ENCODE measurements around the gene TSPAN5. TPM values are rescaled to one million over a fixed set of nuclear protein-coding genes. Genes with fewer than 3 reads are reported as not detected.

Gene TSPAN5
- total and polyA plus RNA-seq, 3 donors from 2014 or later: 27.8 to 57.2 (median 30.8) TPM

- intact Hi-C loops (cut with DNase I; ENCODE audit: low total_unique reads): no loop called here
- Histone ChIP-seq H3K27me3 (no peaks in the 10 kb centered on the region), H3K4me1 (no peaks in the 10 kb centered on the region), H3K27ac (no peak overlapping the region), H3K4me3 (no peak overlapping the region), H3K36me3 (ENCODE audit: low read depth, missing control alignments) (no peaks in the 10 kb centered on the region), H3K9me3 (no peaks in the 10 kb centered on the region)
- DNase-seq: no peak
- TF ChIP-seq POLR2A (IDR thresholded peaks at IDR 0.05): no peak
- WGBS, 2 donors: 46 to 50% methylated on average over 5 of the region's 5 CpGs
These were observed 30.2 kb upstream of the TSPAN5 start for GRCh38 chr4:98688411-98689290.

- intact Hi-C loops (cut with DNase I; ENCODE audit: low total_unique reads): no loop called here
- no peaks in the 10 kb centered on the region for H3K9me3 ChIP-seq
- no peaks in the 10 kb centered on the region for H3K36me3 ChIP-seq (ENCODE audit: low read depth, missing control alignments)
- no peak overlapping the region for H3K27ac ChIP-seq
- no peak overlapping the region for H3K4me3 ChIP-seq
- no peak for DNase-seq
- no peaks in the 10 kb centered on the region for H3K27me3 ChIP-seq
- no peaks in the 10 kb centered on the region for H3K4me1 ChIP-seq
- WGBS, 2 donors: 82 to 89% methylated on average over 1 of the region's 1 CpG
- TF ChIP-seq POLR2A (IDR thresholded peaks at IDR 0.05) (no peak), CTCF (IDR thresholded peaks at IDR 0.05) (no peak)
These were observed 29.5 kb upstream of the TSPAN5 start for GRCh38 chr4:98687876-98688275.

GRCh38 chr4:98686847-98687246 is 28.4 kb upstream of the TSPAN5 start:
- DNase-seq: no peak
- intact Hi-C loops (cut with DNase I; ENCODE audit: low total_unique reads): no loop called here

GRCh38 chr4:98686043-98686707 is 27.8 kb upstream of the TSPAN5 start:
- Histone ChIP-seq H3K27me3 (no peaks in the 10 kb centered on the region), H3K9me3 (no peaks in the 10 kb centered on the region), H3K36me3 (ENCODE audit: low read depth, missing control alignments) (no peaks in the 10 kb centered on the region), H3K4me1 (no peaks in the 10 kb centered on the region), H3K4me3 (no peak overlapping the region), H3K27ac (no peak overlapping the region)
- intact Hi-C loops (cut with DNase I; ENCODE audit: low total_unique reads): no loop called here
- TF ChIP-seq POLR2A (IDR thresholded peaks at IDR 0.05) (no peak), CTCF (IDR thresholded peaks at IDR 0.05) (no peak)
- DNase-seq: no peak
- WGBS, 2 donors: 88 to 97% methylated on average over 3 of the region's 3 CpGs

More at GRCh38 chr4:98686847-98687246, 28.4 kb upstream of the TSPAN5 start:
- Histone ChIP-seq H3K36me3 (ENCODE audit: low read depth, missing control alignments) (no peaks in the 10 kb centered on the region), H3K4me3 (no peak overlapping the region), H3K9me3 (no peaks in the 10 kb centered on the region), H3K27me3 (no peaks in the 10 kb centered on the region), H3K27ac (no peak overlapping the region), H3K4me1 (no peaks in the 10 kb centered on the region)
- WGBS, 2 donors: 35 to 41% methylated on average over 1 of the region's 1 CpG
- TF ChIP-seq POLR2A (IDR thresholded peaks at IDR 0.05) (no peak), CTCF (IDR thresholded peaks at IDR 0.05) (no peak)

- H3K4me1 ChIP-seq: no peaks in the 10 kb centered on the region
- H3K27me3 ChIP-seq: no peaks in the 10 kb centered on the region
- no peaks in the 10 kb centered on the region for H3K36me3 ChIP-seq (ENCODE audit: low read depth, missing control alignments)
- no peak for DNase-seq
- no peaks in the 10 kb centered on the region for H3K9me3 ChIP-seq
- H3K27ac ChIP-seq: no peak overlapping the region
- intact Hi-C loops (cut with DNase I; ENCODE audit: low total_unique reads): no loop called here
- TF ChIP-seq CTCF (IDR thresholded peaks at IDR 0.05) (no peak), POLR2A (IDR thresholded peaks at IDR 0.05) (no peak)
- no peak overlapping the region for H3K4me3 ChIP-seq
- WGBS, 2 donors: 86 to 88% methylated on average over 8 of the region's 8 CpGs
These were observed 27.0 kb upstream of the TSPAN5 start for GRCh38 chr4:98685225-98686042.

All from testis (tissue), 3 donors.